DMS153 (cell line): ENCODE results near the gene MGAT4B.

ENCODE experiments used
- DNase-seq: peaks from one replicate; lab custom pipeline; 2025; lab: John Stamatoyannopoulos, UW

Gene MGAT4B

DNA sequence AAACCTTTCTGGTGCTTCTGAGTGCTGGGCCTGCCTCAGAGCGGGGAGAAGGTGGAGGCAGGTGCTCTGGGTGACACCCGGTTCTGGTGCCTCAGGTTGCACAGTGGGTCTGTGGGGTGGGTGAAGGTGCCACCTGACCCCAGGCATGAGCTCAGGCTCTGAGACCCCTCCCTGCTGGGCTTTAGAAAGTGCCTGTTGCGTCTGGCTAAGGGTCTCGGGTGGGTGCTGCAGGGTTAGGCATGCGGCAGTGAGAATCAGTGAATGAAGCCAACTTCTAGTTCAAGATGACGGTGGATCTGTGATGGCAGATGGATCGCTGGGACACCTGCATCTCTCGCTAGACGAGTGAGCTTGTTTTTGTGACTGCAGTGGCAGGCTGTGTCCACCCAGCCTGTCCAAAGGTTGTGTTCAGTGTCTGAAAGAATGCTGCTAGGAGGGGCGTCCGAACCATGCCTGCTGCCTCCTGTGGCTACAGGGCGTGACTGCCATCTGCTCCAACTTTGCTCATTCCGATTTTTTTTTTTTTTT lies 19.1 kb upstream of the MGAT4B start:
- no peak for DNase-seq

DNA sequence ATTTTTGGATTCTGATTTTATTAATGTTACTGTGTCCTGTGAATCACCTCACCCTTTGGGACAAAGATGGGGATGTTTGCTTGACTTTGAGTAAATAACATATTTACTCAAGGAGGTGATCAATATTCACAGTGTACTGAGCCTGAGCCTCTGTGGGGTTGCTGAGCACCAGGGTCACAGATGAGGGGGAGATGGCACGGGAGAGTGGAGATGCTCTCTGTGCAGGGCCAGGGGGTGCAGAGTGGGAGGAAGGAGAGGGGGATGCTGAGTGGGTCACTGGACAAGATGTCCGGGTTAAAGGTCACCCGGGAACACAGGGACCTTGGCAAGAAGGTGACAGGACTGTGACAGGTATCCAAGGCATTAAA lies 18.1 kb upstream of the MGAT4B start:
- DNase-seq = no peak

DNA sequence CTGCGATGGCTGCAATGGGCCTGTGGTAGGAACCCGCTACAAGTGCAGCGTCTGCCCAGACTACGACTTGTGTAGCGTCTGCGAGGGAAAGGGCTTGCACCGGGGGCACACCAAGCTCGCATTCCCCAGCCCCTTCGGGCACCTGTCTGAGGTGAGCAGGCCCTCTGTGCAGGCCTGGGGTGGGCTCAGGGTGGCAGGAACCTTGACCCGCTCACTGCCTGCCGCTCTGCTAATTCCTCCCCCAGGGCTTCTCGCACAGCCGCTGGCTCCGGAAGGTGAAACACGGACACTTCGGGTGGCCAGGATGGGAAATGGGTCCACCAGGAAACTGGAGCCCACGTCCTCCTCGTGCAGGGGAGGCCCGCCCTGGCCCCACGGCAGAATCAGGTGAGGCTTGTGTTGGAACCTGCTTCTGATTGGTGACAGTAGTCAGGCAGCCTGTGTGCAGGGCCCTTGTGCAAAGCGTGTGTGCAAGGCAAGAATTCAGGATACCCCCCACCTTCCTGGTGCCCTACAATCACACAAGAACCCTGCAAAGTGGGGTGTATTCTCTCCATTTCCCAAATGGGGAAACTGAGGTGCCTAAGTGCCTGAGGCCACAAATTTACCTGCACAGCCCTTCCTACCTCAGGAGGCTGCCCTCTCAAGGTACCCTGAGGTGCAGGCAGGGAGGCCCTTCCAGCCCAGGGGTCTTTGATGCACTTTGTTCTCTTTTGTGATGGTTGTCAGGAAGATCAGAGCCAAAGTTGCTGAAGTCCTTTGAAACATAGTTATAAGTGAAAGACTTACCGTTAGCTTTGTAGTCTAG lies 17.5 kb upstream of the MGAT4B start:
- DNase-seq = no peak

DNA sequence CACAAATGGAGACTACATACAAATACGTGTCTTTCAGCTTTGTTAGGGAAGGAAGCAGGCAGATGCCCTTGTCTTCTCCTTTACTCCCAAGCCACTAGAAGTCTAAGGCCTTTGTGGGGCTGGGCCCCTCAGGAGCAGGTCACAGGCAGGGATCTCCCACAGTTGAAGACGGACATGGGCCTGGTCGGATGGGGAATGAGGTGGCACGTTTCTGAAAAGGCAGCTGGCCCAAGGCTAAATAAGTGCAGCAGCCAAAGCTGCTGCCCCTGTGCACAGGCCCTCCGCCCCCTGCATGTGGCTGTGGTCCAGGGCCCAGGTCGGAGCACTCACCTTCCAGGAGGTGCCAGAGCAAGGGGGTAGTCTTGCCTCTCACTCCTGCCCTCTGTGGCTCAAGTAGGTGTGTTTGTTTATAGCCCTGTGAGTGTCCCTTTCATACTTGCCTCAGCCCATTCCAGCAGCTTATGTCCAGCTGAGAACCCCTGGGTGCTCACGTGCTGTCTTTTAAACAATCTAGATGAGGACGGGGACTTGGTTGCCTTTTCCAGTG lies 15.9 kb upstream of the MGAT4B start:
- DNase-seq = no peak

DNA sequence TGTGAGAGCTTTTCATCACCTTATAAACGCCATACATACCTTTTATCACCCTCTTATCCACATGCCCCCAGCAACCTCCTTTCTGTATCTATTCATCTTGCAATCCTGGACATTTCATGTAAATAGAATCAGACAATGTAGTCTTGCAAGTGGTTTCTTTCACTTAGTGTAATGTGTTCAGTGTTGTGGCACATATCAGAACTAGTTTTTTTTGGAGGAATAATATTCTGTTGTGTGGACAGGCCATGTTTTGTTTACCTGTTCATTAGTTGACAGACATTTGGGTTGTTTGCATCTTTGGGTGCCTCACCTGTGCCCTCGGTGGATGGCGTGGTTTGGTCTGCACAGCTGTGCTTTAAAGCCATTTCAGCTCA lies 15.4 kb upstream of the MGAT4B start:
- DNase-seq = no peak

DNA sequence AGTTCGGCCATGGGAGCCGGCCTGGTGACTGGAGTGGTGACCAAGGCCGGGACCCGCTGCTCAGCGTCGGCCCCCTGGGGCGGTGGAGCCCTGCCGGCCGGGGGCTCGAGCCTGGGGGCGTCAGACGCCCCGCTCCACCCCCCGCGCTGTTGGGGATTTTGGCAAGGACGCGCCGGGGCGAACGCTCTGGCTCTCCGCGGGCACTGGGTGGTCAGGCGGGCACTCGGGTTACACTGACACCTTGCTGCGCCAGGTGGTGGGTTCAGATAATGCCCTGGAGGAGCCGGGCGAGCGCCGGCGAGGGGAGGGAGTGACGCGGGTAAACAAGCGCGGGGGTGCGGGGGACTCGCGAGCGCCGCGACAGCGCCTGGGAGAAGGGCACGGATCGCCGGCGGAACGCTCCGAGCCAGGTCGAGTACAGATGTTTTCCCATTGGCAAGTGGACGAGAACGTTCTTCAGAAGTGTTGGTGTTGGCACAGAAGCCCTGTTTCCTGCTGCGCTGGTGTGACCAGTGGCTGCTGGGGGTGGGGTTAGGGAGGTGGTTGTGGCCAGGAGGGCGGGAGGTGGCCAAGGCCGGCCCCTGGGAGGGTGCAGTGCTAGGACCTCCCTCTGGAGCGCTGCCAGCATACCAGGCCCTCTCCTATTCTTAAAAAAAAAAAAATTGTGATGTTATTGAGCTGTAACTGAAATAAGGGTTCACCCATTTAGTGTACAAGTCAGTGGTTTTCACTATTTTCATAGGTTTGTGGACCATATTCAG lies 14.8 kb upstream of the MGAT4B start:
- peak; percentile 57 for DNase-seq

DNA sequence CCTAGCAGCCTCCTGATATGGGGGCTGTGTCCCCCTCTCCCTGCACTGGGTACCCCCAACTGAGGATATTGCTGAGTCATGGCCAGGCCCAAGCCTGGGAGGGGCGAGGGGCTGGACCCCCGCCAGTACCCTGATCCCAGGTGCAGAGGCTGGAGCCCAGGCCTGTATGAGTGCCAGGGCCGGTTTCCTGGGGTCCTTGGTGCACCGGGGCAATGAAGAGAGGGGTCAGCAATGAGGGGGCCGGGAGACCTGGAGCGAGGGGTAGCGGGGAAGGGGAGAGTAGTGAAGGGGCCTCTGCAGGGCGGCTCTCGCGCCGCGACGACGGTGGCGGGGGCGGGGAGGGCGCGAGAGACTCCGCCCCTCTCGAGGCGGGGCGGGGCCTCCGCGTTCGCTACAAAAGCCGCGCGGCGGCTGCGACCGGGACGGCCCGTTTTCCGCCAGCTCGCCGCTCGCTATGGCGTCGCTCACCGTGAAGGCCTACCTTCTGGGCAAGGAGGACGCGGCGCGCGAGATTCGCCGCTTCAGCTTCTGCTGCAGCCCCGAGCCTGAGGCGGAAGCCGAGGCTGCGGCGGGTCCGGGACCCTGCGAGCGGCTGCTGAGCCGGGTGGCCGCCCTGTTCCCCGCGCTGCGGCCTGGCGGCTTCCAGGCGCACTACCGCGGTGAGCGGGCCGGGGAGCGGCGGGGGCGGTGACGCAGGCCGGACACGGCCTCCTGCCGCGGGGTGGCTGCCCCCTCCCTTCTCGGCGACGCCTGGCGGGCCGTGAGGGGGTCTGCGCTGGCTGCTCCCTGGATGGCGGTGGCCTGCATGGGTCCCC lies 14.0 kb upstream of the MGAT4B start, which contains the start of gene SQSTM1:
TSS of gene SQSTM1 (plus strand) at position 423 of the 815 bp plus-strand sequence. CDS start at position 455, 32 bp downstream.
- DNase-seq = no peak

DNA sequence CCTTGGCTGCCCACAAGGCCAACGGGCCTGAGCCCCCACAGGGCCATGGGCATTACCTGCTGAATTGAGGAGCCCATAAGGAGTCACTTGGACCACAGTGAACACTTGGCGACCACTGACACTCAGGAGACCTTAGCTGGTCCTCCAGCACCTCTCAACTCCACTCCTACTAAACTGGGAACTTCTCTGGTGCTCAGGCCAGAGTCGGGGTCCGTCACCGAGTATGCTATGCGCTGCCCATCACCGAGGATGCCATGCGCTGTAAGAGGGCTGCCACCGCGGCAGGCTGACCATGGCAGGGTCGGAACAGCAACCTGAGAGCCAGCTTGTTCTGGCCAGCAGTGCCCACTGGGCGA lies 13.4 kb upstream of the MGAT4B start:
- DNase-seq = no peak

DNA sequence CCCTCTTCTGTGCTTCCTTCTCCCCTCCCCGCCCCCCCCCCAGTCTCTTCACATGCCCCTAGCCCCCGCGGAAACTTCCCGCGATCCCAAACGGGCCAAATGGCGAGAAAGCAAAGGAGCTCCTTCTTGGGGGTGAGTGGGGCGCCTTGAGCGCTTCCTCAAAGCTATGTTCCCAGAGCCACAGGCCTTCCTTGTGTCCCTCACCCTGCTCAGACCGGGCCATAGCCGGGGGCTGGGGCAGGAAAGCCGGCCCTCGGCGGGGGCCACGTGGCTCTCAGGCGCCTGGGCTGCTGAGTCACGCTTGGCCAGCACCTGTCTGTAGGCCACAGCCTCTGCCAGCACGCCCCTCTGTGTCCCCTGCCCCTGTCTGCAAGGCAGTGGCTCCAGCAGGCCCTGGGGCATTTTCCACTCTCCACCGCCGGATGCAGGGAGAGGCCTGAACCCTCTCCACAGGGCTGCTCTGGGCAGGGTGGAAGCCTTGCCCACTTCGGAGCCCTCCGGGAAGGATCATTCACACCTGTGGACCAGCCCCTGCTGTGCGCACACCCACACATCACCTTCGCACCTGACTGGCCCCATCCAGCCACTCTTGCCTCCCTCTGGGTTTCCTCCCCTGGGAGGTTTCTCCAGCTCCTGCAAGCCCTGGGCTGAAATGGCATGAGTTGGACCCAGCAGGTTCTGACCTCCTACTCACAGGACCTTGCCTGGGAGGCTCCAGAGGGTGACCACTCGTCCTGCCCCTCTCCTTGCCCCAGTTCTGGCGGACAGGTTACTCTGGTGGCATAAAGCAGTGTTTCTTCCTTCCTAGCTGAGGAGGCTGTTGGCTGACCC lies 12.8 kb upstream of the MGAT4B start:
- peak; percentile 54 for DNase-seq

DNA sequence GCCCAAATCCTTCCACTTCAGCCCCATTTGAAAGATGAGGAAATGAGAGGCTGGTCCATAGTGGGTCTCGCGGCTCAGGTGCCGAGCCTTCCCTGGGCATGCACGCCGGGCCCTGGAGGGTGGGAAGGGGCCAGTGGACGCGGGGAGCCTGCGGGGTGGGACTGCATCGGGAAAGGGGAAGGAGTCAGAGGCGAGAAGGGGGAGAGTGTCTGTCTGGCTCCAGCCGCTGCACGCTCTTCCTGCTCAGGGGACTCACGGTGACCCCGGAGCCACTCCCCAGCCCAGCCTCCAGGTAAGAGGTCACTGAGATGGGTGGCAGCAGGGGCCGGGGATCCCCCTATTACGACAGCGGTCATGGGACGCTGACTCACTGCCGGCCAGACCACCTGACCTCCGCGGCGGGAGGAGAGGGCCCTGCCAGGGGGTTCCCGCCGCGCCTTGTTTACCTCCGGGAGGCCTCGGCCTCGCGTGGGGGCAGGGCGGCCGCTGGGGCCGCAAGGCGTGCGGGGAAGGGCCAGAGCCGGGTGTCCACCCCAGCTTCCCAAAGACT lies 12.2 kb upstream of the MGAT4B start:
- DNase-seq = peak; percentile 57

DNA sequence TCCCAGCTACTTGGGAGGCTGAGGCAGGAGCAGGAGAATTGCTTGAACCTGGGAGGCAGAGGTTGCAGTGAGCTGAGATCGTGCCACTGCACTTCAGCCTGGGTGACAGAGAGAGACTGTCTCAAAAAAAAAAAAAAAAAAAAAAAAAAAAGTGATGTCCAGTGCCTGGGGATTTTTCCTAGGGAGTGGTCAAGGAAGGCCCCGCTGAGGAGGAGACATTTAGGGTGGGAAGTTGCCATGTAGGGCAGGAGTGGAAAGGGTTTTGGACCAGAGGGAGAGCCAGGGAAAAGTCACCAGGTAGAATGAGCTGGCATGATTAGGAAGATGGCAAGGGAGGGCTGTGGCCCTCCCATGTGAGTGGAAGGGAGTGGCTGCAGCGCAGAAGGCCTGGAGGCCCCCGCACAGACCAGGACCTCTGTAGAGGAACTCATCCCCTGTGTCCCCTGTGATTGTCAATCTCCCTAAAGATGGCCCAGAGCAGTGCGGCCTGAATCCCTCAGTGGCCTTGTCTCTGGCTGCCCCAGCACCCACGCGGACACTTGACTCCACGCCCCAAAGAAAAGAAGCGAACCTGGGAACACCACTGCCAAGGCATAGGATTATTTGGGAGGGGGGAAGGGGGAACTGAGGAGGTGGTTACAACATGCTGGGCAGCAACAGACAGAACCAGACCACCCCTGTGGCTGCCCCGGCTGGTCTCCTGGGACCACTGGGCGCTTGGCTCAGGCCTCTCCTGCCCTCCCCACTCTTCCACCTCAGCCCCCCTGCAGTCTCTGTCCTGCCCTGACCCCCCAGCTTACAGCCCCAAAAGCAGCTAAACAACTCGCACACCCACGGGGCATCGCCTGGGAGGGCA lies 11.5 kb upstream of the MGAT4B start:
- no peak for DNase-seq

DNA sequence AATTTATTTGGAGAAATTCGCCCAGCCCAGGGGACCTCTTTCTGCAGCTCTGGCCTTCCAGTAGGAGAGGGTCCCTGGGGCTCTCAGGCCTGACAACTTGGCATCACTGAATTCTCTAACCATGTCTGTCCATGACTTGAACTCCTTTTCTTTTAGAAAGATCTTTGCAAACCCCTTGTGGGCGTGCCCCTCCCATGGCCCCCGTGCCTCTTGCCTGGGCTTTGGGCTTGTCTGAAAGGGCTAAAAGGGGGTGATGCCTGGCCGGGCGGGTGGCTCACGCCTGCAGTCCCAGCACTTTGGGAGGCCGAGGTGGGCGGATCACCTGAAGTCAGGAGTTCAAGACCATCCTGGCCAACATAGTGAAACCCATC lies 10.8 kb upstream of the MGAT4B start:
- DNase-seq = no peak

DNA sequence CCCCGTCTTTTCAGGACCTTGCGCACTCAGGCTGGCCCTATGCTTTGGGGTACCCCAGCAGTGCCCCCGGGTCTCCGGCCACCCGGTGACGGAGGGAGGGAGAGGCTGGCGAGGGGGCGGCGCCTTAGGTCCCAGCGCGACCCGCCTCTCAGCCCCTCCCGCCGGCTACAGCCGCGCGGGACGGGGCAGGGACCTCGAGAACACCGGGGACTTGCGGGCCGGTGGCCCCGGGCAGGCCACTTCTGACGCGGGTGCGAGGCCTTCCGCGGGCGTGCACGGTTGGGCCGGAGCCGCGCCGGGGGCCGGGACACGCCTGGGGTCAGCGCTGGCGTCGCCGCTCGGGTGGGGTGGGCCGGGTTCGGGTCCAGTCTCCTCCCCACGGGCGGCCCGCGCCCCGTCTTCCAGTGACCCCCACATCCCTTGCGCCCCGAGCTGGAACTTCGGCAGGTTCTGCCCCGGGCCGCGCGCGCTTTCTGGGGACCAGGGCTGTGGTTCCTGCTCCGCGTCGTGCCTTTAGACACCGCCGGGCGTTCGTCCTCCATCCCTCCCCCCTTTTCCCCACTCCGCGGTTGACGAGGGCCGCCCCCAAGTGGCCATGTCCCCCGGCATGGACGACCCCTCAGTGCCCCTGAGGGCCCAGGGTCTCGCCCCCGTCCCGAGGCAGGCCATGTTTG lies 10.3 kb upstream of the MGAT4B start:
- DNase-seq = no peak

DNA sequence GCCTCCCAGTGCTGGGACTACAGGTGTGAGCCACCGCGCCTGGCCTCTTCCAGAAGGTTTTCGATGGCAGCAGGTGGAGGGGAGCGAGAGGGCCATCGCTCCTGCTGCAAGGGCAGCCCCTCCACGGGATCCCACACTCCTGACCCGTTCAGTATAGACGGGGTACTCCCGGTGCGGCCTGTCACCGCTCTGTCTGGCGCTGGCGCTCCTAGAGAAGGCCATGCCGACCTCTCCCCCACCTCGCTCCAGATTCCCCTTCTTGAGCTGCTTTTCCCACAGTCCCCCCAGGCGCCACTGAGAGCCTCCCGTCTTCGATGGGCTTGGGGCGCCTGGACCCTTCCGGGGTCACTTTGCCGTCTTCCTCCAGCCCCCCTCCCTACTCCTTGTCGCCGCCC lies 9.7 kb upstream of the MGAT4B start:
- DNase-seq = no peak

DNA sequence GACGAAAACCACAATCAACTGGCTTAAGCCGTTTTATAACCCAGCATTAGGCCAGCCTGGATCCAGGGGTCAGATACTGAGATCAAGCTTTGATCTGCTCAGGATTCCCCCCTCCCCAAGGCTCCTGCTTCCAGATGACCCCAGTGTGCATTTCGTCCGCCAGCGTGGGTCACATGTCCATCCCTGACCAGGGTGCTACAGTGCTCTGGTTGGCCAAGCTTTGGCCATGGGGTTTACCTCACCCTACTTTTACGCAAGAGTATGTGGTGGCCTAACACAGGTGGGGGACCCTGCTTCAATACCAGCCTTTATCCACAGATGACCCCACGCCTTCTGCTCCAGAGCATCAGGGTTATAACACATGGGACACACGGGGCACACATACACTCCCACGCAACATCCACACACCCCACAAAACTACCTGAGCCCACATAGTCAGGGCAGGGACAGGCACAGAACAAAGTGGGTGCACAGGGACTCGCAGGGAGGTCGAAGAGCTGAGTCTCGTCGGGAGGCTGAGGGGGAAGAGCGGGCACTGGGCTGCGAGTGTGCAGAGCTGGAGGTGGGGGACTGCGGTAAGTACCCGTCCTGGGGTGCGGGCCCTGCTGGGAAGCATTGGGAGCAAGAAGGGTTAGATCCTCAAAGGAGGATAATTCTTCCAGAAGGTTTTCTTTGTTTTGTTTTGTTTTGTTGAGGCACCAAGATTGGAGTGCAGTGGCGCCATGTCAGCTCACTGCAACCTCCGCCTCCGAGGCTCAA lies 9.0 kb upstream of the MGAT4B start:
- no peak for DNase-seq

DNA sequence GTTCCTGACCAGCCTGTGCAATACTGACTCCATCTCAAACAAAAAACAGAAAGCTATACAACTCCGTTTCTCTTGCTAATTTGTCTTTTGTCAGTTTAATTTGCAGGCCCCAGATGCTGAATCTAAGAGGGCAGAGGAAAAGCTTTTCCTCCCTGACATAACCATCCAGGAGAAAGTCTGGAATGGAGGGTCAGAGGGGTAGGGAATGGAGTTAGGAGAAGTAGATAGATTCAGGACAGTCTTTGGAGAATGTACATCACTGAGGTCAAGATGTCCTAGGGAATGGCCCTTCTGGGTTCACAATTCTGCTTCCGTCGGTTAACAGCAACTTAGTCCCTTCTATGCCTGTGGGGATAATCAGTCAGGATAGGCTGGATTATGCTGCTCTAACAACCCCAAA lies 7.4 kb upstream of the MGAT4B start:
- DNase-seq = no peak

DNA sequence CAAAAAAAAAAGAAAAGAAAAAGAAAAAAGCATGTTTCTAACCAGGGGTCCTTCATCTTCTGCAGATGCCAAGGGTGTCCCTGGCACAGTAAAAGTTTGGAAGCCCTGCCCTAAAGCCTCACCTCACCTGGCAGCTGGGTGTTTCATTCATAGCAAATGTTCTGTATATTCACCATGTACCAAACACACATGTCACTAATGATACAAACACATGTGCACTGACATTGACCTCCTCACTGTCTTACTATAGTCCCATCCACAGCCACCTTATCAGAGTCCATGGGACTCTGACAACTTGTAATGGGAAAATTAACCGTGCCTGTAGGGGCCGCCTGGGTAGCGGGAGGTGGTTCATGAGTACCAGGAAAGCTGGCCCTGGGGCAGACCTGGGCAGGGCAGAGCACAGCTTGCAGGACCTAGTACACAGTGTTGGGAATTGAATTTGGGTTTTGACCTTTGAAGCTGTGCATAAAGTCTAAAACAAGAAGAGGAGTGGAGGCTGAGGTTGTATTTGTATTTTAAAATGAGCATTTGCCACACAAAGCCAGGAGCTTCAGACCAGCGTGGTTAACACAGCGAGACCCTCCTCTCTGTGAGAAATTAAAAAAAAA lies 6.4 kb upstream of the MGAT4B start:
- no peak for DNase-seq

DNA sequence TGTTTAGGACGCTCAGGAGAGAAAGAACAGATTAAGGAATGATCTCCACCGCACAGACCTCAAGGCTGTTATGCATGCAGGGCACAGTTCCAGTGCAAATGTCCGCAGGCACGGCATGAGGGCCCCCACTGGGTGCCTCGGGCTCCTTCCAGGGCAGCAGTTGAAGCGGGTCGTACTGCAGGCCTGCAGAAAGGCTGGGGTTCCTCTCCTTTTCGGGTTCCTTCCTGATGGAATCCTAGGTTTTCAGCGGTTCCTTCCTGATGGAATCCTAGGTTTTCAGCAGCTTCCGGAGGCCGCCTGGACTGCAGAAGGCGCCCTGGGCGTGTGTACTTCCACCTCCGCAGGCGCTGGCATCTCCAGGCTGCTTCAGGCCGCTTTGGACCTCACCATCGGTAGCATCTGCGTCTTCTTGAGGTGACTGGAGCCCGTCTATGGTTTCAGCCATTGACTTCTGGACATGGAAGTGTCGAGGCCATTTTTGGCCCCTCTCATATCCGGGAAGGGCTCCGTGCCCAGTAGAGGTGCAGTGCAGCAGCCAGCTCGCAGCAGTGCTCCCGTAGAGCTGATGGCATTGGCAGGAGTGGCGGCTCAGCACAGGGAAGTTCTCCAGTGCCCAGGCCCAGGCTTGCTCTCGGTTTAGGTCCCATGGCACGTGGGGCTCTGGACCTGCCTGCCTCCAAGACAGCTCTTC lies 5.6 kb upstream of the MGAT4B start:
- DNase-seq = no peak
